ENCODE measurements around the gene LRCH1. TPM values are rescaled to one million over a fixed set of nuclear protein-coding genes. Genes with fewer than 3 reads are reported as not detected.

Gene LRCH1
- total and polyA plus RNA-seq, 2 experiments from 2014 or later, result 3.9 to 9.2 TPM

DNA sequence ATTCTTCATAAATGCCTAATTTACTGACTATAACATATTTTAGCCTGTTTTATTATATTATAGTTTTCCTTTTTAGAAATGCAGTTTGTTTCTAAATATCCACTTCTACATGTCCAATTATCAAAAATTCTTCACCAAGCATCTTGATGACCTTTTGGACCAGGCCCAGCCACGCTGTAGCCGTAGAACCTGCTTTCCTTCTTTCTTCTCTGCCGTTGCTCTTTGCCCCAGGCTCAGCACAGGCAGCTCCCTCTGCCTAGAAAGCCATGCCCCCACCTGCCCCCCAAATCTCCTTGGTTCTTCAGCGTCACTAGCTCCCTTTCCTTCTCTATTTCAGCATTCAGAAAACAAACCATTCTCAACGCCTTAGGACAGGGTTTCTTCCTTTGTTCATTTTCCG is 178.6 kb downstream of the LRCH1 start:
- ATAC-seq (no peak), DNase-seq (ENCODE audit: low spot score) (no peak)
- TF ChIP-seq, protein P1, sequence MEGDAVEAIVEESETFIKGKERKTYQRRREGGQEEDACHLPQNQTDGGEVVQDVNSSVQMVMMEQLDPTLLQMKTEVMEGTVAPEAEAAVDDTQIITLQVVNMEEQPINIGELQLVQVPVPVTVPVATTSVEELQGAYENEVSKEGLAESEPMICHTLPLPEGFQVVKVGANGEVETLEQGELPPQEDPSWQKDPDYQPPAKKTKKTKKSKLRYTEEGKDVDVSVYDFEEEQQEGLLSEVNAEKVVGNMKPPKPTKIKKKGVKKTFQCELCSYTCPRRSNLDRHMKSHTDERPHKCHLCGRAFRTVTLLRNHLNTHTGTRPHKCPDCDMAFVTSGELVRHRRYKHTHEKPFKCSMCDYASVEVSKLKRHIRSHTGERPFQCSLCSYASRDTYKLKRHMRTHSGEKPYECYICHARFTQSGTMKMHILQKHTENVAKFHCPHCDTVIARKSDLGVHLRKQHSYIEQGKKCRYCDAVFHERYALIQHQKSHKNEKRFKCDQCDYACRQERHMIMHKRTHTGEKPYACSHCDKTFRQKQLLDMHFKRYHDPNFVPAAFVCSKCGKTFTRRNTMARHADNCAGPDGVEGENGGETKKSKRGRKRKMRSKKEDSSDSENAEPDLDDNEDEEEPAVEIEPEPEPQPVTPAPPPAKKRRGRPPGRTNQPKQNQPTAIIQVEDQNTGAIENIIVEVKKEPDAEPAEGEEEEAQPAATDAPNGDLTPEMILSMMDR (conservative IDR thresholded peaks at IDR 0.05; ENCODE audit: low read depth in 2 of 2), result no peak
- no peak for TF ChIP-seq EZH2phosphoT487 (IDR thresholded peaks at IDR 0.05; ENCODE audit: unreplicated experiment)
- TF ChIP-seq POLR2AphosphoS5 (IDR thresholded peaks at IDR 0.05; ENCODE audit: low read depth), result no peak
- no peak for TF ChIP-seq ZNF114 (CRISPR knock-in tag; IDR thresholded peaks at IDR 0.05)
- no peak for TF ChIP-seq NANOG (IDR thresholded peaks at IDR 0.05; ENCODE audit: borderline replicate concordance)
- no peak for TF ChIP-seq CREB1 (CRISPR knock-in tag; IDR thresholded peaks at IDR 0.05; ENCODE audit: low read depth)
- TF ChIP-seq JUNB (IDR thresholded peaks at IDR 0.05; ENCODE audit: unreplicated experiment), result no peak
- TF ChIP-seq EZH2 (IDR thresholded peaks at IDR 0.05; ENCODE audit: low read depth, unreplicated experiment), result no peak
- 0 out of 2 replicates have a peak, but pooled peaks cover 3% of the 10 kb centered on the region for H3K36me3 ChIP-seq (ENCODE audit: insufficient read depth)
- no peak overlapping the region for H3K27ac Mint-ChIP-seq
- H3K4me3 Mint-ChIP-seq, result no peak overlapping the region
- H2AFZ ChIP-seq, result no peak overlapping the region
- H3K9me3 Mint-ChIP-seq, result no peaks in the 10 kb centered on the region
- H3K4me3 ChIP-seq, result no peak overlapping the region
- peaks cover 13% of the 10 kb centered on the region; the same call in 2 of the 3 replicates for H3K36me3 Mint-ChIP-seq (ENCODE audit: low read depth)
- H3K27me3 ChIP-seq (ENCODE audit: insufficient read depth), result no peaks in the 10 kb centered on the region
- H3K4me1 ChIP-seq (ENCODE audit: insufficient read depth), result no peaks in the 10 kb centered on the region
- H3K9me2 ChIP-seq (ENCODE audit: insufficient read depth), result no peaks in the 10 kb centered on the region
- H3K4me2 ChIP-seq, result no peak overlapping the region
- no peaks in the 10 kb centered on the region for H3K27me3 Mint-ChIP-seq (ENCODE audit: insufficient read depth, low read depth, poor library complexity)
- H3K79me2 ChIP-seq (replicated peaks; ENCODE audit: insufficient read depth), result no peaks in the 10 kb centered on the region
- H3K4me1 Mint-ChIP-seq, result no peaks in the 10 kb centered on the region
- no peaks in the 10 kb centered on the region for H3F3A ChIP-seq (replicated peaks; ENCODE audit: low read depth)
- no peaks in the 10 kb centered on the region for H4K20me1 ChIP-seq (replicated peaks; ENCODE audit: insufficient read depth)
- H3K27ac ChIP-seq (ENCODE audit: low read depth), result no peak overlapping the region

DNA sequence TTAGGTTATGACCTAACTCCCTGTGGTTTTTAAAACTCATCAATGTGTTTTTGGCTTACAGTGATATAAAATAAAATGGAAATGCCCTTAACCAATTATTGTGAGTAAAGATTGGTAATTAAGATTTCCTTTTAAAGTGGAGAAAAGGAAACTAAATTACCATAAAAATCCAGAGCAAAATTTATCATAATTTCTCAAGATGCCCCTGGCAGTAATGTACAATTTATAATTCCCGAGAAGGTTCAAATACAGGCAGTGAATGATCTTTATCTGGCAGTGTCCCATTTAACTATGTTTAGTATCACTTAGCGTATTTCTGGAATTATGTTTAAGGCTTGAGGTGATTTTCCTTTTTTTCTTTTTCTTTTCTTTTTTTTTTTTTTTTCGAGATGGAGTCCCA is 182.5 kb downstream of the LRCH1 start:
- Mint-ChIP-seq H3K36me3 (ENCODE audit: low read depth) (peaks cover 2% of the 10 kb centered on the region; the same call in 2 of the 3 replicates), H3K4me3 (no peak overlapping the region), H3K4me1 (peaks cover 6% of the 10 kb centered on the region), H3K9me3 (no peaks in the 10 kb centered on the region), H3K27ac (no peak overlapping the region), H3K27me3 (ENCODE audit: insufficient read depth, low read depth, poor library complexity) (no peaks in the 10 kb centered on the region)
- H3K36me3 ChIP-seq (ENCODE audit: insufficient read depth), result 0 out of 2 replicates have a peak, but pooled peaks cover 3% of the 10 kb centered on the region
- no peak for ATAC-seq
- H3F3A ChIP-seq (replicated peaks; ENCODE audit: low read depth), result no peaks in the 10 kb centered on the region
- H3K9me2 ChIP-seq (ENCODE audit: insufficient read depth), result no peaks in the 10 kb centered on the region
- H3K79me2 ChIP-seq (replicated peaks; ENCODE audit: insufficient read depth), result no peaks in the 10 kb centered on the region
- H2AFZ ChIP-seq, result no peak overlapping the region
- no peak for DNase-seq (ENCODE audit: low spot score)
- no peak overlapping the region for H3K4me2 ChIP-seq
- H3K27ac ChIP-seq (ENCODE audit: low read depth), result no peak overlapping the region
- no peak overlapping the region for H3K4me3 ChIP-seq
- TF ChIP-seq, protein P1 (conservative IDR thresholded peaks at IDR 0.05; ENCODE audit: low read depth in 2 of 2), result no peak
- TF ChIP-seq ZNF114 (CRISPR knock-in tag; IDR thresholded peaks at IDR 0.05), result no peak
- TF ChIP-seq CREB1 (CRISPR knock-in tag; IDR thresholded peaks at IDR 0.05; ENCODE audit: low read depth), result no peak
- TF ChIP-seq STAT1 (IDR thresholded peaks at IDR 0.05; ENCODE audit: unreplicated experiment), result no peak
- TF ChIP-seq, protein P2, sequence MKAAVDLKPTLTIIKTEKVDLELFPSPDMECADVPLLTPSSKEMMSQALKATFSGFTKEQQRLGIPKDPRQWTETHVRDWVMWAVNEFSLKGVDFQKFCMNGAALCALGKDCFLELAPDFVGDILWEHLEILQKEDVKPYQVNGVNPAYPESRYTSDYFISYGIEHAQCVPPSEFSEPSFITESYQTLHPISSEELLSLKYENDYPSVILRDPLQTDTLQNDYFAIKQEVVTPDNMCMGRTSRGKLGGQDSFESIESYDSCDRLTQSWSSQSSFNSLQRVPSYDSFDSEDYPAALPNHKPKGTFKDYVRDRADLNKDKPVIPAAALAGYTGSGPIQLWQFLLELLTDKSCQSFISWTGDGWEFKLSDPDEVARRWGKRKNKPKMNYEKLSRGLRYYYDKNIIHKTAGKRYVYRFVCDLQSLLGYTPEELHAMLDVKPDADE (IDR thresholded peaks at IDR 0.05), result no peak
- TF ChIP-seq, protein P3, sequence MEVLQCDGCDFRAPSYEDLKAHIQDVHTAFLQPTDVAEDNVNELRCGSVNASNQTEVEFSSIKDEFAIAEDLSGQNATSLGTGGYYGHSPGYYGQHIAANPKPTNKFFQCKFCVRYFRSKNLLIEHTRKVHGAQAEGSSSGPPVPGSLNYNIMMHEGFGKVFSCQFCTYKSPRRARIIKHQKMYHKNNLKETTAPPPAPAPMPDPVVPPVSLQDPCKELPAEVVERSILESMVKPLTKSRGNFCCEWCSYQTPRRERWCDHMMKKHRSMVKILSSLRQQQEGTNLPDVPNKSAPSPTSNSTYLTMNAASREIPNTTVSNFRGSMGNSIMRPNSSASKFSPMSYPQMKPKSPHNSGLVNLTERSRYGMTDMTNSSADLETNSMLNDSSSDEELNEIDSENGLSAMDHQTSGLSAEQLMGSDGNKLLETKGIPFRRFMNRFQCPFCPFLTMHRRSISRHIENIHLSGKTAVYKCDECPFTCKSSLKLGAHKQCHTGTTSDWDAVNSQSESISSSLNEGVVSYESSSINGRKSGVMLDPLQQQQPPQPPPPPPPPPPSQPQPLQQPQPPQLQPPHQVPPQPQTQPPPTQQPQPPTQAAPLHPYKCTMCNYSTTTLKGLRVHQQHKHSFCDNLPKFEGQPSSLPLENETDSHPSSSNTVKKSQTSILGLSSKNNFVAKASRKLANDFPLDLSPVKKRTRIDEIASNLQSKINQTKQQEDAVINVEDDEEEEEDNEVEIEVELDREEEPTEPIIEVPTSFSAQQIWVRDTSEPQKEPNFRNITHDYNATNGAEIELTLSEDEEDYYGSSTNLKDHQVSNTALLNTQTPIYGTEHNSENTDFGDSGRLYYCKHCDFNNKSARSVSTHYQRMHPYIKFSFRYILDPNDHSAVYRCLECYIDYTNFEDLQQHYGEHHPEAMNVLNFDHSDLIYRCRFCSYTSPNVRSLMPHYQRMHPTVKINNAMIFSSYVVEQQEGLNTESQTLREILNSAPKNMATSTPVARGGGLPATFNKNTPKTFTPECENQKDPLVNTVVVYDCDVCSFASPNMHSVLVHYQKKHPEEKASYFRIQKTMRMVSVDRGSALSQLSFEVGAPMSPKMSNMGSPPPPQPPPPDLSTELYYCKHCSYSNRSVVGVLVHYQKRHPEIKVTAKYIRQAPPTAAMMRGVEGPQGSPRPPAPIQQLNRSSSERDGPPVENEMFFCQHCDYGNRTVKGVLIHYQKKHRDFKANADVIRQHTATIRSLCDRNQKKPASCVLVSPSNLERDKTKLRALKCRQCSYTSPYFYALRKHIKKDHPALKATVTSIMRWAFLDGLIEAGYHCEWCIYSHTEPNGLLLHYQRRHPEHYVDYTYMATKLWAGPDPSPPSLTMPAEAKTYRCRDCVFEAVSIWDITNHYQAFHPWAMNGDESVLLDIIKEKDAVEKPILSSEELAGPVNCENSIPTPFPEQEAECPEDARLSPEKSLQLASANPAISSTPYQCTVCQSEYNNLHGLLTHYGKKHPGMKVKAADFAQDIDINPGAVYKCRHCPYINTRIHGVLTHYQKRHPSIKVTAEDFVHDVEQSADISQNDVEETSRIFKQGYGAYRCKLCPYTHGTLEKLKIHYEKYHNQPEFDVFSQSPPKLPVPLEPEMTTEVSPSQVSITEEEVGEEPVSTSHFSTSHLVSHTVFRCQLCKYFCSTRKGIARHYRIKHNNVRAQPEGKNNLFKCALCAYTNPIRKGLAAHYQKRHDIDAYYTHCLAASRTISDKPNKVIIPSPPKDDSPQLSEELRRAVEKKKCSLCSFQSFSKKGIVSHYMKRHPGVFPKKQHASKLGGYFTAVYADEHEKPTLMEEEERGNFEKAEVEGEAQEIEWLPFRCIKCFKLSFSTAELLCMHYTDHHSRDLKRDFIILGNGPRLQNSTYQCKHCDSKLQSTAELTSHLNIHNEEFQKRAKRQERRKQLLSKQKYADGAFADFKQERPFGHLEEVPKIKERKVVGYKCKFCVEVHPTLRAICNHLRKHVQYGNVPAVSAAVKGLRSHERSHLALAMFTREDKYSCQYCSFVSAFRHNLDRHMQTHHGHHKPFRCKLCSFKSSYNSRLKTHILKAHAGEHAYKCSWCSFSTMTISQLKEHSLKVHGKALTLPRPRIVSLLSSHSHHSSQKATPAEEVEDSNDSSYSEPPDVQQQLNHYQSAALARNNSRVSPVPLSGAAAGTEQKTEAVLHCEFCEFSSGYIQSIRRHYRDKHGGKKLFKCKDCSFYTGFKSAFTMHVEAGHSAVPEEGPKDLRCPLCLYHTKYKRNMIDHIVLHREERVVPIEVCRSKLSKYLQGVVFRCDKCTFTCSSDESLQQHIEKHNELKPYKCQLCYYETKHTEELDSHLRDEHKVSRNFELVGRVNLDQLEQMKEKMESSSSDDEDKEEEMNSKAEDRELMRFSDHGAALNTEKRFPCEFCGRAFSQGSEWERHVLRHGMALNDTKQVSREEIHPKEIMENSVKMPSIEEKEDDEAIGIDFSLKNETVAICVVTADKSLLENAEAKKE (CRISPR knock-in tag; IDR thresholded peaks at IDR 0.05), result no peak
- no peaks in the 10 kb centered on the region for H4K20me1 ChIP-seq (replicated peaks; ENCODE audit: insufficient read depth)
- no peaks in the 10 kb centered on the region for H3K27me3 ChIP-seq (ENCODE audit: insufficient read depth)
- H3K4me1 ChIP-seq (ENCODE audit: insufficient read depth), result peaks cover 5% of the 10 kb centered on the region
